NCI-H2227 (cell line): ENCODE measurements around the gene NTNG2.

Experiments
- DNase-seq: peaks from one replicate; lab custom pipeline; 2025; ENCODE audit not compliant: unreplicated experiment; lab: John Stamatoyannopoulos, UW

The NTNG2 gene

DNA sequence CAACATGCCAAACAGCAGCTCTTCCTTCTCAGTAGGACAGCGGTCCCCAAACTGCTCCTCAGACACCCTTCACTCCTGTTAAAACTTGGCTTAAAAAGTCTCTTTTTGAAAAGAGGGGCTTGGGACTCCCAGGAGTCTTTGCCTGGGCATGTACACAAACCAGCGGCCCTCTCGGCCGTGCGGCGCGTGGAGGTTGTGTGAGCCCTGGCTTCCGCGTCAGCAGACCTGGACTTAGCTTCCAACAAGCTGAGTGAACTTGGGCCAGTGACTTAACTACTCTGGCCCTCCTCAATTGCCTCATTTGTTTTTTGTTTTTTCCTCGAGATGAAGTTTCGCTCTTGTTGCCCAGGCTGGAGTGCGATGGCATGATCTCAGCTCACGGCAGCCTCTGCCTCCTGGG is 15.3 kb upstream of the NTNG2 start:
- no peak for DNase-seq

DNA sequence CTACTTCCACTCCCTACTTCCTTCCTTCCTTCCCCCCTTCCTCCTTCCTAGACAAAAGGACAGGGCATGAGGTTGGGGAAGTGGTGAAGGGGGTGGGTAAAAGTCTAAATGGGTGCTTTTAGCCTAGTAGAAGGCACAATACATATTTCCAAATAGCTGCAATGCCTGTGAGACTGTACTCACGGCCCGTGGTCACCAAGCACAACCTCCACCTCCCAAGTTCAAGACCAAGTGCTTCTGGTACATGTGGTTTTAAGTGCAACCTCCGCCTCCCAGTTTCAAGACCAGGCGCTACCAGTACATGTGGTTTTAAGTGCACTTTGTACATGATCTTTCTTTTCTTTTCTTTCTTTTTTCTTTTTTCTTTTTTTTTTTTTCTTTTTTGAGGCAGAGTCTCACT is 14.5 kb upstream of the NTNG2 start:
- DNase-seq: no peak

DNA sequence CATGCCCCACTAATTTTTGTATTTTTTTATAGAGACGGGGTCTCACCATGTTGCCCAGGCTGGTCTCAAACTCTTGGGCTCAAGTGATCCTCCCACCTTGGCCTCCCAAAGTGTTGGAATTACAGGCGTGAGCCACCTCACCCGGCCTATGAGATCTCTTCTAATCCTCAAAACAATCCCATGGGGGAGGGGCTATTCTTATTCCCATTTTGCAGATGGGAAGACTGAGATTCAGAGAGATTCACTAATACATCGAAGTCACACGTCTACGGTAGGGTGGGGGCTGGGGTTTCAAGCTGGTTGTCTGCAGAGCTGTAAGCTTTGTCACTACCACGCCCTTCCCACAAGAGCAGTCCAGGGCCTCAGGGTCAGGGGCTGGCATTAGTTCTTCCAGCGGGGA is 14.0 kb upstream of the NTNG2 start:
- no peak for DNase-seq

DNA sequence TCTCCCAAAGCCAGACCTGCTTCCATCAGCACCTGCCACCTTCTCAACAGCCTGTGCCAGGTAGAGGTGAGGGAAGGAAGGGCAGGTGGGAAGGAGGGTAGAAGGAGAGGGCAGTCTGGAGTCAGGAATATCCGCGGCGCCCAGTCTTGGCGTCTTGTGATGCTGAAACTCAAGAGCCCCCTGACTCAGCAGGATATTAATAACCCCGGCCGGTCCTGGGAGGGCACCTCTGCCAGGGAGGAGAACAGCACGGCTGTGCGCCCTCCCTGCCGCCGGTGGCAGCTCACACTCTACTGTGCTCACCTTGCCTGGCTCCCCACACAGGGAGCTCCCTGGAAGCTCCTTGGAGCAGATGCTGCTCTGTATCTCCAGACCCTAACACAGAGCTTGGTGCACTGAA is 11.6 kb upstream of the NTNG2 start:
- no peak for DNase-seq

DNA sequence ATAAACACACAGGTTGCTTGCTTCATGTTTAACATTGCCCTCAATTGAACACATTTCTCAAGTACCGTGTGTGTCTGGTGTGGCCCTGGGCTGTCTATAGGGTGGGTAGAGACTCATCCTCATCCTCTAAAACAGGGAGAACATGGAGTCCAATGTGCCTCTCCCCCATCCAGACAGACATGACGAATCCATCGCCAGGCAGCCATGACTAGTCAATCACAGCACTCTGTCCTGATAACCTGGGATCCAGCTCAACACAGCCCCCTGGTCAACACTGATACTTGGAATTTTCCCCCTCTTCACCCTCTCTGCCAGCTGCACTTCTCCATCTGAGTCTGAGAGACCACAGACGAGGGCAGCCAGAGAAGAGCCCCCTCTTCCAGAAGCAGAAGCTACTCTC is 10.7 kb upstream of the NTNG2 start:
- DNase-seq: no peak

DNA sequence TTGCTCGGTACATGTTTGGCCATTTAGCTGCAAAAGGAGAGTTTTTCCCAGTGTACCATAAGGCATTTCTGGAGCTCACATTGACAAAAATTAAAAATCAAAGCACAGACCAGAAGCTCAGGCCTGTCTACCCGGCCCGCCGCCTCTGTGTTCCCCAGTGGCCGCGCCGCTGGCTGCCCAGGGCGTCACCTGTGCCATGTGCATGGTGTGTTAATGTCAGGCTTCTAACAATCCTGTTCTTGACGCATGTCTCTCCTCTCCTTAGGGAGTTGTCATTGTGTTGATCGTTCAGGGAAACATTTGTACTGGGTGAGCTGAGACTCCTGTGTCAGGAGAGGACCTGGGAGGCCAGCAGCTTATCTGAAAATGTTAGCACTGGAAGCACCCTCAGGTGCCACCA is 9.6 kb upstream of the NTNG2 start:
- no peak for DNase-seq

DNA sequence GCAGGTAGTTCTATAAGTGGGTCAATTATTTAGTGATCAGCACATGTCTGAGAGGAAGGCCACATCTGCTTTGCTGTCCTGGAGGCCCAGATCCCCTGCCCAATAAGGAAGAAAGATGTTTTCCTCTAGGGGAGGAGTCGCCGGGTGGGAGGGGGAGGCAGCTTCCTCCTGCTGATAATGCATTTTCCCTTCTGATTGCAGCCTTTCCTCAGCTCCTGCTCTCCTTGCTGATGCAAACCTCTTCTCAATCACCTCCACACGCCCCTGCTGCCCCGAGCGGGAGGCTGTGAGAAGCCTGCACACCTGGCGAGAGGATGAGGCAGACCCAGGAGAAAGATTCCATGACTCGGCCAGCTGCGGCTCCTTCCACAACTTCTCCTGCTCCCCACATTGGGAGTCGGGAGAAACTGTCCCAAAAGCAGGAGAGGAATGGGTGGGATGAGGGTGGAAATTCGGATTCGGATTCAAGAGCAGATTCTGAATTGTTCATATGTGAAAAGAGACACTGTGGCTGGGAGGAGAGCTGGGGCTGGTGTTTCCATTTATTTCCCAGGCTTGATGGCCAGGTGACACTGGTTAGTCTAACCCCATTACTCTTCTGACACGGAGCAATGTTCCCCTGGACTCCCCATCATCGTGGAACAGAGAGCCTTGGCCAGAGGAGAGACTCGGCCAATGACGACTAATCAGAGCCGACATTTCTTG is 6.8 kb upstream of the NTNG2 start:
- DNase-seq: peak; percentile 32

DNA sequence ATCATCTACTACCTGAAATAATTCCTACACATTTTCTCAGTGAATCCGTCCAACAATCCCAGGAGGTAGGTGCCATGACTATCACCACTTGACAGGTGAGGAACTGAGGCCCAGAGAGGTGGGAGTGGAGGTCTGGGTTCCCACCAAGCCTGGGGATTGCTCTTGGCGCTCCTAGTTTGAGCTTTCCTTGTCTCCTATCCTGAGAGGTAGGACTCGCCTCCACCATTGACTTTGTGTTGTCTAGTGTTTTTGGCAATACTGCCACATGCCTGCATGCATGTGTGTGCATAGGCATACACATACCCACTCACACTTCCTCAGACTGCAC is 6.3 kb upstream of the NTNG2 start:
- no peak for DNase-seq

DNA sequence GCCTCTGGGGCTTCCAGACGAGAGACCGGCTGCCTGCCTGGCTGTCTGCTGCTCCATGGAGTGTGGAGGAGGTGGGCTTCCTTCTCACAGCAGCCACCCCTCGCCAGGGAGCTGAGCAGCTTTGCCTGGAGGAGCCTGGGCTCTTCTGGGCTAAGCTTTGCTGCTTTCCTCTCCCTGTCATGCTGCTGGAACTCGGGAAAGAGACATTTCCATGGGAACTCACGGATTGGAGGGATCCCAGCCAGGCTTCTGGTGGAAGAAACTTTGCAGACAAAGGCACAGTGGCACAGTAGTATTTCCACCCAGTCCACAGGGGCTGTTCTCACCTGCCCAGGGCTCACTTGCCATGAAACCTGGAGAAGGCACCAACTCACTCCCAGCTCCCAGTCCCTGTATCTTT is 5.6 kb upstream of the NTNG2 start:
- DNase-seq: no peak

DNA sequence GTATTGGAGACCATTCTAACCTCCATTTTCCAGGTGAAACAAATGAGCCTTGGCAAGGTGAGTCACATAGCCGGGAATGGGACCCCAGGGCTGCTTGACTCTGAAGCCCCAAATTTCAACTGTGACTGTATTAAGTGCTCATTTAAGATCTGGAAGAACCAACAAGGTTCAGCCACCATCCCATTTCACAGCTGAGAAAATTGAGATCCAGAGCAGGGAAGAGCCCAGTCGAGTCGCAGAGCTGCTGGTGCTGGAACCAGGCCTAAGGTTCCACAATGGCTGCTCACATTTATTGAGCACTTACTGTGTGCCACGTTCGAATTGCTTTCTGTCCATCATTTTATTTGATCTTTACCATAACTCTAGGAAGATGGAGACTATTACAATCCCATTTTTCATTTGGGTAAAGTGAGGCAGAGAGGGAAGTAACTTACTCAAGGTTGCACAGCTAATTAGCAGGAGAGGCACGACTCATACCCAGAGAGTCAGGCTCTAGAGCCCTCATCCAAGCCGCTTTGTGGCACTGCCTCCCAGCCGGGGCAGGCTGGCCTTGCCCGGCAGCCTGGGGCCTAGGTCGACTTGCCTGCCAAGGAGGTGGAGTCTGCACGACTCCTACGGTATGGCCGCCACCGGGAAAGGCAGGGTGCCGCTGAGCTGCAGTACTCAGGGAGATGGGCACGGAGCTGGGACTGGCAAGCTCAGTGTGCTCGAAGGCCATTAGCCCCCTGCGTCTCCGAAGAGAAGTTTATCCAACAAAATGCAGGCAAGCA is 4.3 kb upstream of the NTNG2 start:
- no peak for DNase-seq

DNA sequence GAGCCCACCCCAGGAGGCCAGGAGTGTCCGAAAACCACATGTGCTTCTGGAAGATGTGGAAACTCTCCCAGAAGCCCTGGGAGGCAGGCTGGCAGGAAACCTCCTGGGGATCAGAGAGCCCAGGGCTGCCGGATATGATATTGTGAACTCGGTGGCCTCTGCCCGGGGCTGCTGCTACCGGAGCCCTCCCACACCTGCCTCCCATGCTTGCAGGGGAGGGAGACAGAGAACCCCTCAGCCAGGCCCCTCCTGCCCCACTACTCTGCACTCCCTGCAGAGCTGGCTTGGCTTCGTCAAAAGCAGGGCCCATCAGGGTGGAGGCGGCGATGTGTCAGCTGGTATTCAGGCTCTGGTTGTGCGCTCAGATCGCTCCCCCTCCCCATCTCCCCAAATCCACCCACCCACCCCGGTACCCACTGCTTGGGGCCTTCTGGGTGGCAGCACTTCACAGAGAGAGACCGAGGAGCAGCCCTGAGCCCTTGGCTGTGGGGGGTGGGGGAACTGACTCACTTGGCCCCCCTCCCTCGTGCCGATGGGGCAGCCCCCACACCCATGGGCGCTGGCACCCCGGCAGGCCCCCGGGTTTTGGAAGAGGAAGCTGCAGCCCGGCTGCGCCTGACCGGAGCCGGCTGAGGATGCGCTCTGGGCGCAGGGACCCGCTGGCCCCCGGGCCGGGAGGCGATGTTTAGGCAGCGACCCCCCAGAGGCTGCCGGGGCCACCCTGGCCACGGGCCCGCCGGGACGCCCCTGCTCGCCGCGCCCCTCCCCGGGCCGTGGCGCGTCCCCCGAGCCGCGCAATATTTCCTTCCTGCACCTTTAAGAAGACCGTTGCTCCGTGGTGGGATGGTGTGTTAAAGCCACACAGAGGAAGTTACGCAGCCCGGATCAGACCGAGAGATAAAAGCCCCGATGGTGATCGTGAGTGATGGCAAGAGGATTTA is 786 bp upstream of the NTNG2 start:
- DNase-seq: peak; percentile 36

DNA sequence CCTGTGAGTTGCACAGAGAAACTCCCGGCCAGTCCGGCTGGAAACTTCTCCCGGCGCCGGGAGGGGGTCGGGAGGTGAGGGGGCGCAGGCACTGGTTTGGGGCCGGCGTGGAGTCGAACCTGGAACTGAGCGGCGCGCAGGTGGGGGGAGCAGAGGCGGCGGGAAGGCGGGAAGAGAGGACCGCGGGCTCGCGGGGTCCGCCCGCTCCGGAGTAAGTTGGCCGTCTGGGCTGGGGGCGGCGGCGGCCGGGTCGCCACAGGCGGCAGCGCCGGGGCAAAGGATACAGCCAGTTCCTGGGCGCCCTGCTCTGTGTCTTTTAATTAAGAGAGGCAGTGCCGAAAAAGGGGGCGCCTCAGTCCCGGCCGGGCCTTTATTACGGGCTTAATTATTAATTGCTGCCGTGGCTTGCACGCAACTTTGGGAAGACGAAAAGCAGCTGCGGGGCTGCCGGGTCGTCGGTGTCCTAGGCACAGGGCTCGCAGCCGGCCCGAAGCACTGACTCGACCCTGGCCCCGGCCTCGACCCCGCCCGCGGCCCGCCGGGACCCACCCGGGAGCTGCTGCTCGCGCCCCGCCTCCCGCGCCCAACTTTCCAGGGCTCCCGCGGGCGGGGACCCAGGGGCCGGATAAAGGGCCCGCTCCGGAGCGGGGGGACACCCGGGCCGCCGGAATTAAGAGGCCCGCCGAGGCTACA is 1.1 kb downstream of the NTNG2 start:
- DNase-seq: no peak

DNA sequence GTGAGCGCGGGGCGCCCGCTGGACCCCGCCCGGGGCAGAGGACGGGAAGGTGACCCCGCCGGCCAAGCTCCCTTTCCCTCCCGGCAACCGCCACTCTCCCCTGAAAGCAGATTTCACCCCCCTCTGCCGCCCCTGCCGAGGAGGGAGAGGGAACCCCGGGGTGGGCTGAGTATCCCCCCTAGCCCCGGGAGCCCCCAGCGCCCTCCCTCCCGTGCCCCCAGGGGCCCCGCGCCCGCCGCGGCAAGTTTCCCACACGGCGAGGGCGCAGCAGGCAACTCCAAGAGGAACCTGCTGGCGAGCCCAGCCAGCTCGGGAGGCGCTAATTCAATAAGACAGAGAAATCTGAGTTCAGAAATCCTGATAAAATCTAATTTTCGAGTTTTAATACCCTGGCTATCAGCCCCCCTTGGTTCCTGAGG is 1.6 kb downstream of the NTNG2 start:
- peak; percentile 12 for DNase-seq

DNA sequence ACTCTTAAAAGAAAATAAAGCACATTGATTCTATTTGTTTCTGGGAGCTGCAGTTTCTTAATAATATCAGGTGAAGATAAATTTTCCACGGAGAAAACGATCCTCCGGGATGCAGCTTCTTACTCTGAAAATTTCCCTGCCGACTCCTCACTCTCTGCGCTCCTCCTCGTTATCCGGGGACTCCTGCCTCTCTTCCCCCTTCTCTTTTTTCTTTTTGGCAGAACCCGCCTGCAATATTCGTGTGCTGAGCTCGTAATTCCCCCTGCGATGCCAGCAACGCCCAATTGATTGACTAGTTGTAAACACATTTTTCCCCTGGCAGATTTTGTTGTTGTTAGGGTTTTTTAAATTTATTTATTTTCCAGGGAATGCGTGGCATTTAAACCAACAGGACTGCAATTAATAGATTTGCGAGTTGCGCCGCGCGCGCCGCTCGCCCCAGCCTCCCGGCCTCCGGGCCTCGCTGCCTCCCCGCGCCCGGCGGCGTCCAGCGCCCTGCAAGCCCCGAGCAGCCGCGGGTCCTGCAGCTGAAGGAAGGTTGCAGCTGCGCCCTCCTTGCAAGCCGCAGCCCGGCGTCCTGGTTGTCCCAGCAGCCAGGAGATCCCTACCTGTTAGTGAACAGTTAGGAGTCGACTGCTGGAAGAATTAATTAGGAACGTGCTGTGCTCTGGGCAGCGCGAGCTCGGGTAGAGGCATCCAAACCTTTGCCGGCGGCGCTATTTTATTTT is 2.2 kb downstream of the NTNG2 start:
- DNase-seq: no peak

DNA sequence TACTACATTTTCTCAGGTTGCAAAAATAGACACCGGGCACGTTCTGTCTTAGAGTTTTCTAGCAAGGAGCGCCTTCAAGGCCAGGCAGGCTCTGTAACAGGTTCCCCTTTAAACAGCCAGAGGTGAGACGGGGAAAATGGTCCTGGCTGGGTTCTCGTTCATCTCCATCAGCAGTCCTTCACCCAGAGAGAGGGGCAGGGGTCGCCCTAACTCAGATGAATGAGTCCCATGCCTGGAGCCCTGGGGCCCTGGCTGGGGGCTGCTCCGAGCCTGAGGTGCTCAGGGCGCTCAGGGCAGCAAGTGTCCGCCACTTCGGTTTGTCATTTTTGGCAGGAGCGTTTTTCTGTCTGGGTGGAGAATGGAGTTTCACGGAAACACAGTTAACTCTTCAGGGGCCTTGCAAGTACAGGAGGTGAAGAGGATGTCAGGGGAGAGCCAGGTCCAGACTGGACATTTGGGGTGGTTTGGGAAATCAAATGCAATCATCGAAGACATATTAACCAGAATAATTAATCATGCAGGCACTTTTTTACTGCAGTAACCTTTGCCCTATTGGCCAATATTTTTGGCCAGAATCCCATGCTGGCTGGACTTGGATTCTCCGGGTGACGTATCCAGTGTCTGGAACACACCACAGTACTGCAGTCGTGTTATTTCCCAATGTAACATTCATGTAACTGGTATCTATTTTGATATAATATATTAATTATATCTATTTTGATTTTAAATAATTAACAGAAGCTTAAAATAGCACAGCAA is 2.9 kb downstream of the NTNG2 start:
- no peak for DNase-seq

DNA sequence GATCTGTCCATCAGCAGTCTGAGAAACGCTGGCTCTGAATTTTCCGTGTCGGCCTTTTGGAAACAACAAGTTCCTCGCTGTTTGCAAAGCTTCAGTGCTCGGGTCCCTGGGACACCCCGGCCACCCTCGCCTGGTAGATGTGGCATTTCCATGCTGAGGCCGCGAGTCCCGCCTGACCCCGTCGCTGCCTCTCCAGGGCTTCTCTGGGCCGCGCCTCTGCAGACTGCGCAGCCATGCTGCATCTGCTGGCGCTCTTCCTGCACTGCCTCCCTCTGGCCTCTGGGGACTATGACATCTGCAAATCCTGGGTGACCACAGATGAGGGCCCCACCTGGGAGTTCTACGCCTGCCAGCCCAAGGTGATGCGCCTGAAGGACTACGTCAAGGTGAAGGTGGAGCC is 4.7 kb downstream of the NTNG2 start:
- no peak for DNase-seq

DNA sequence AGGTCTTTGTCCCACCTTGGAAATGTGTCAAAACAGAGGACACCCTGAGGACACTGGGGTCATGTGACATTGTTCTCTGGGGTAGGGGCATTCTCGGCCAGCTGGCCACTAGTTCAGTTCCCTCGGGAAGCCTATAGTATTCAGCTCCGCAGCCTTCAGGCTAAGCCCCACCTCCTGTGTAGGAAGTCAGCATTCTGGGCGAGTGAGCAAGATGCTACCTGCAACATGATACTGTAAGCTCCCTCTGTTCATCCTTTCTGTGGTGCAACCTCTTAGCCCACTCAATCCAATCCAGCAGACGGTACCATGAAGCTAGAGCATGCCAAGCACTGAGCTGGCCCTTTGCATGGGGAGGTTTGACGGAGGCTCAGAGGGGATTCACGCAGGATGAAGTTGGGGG is 5.3 kb downstream of the NTNG2 start:
- DNase-seq: no peak

DNA sequence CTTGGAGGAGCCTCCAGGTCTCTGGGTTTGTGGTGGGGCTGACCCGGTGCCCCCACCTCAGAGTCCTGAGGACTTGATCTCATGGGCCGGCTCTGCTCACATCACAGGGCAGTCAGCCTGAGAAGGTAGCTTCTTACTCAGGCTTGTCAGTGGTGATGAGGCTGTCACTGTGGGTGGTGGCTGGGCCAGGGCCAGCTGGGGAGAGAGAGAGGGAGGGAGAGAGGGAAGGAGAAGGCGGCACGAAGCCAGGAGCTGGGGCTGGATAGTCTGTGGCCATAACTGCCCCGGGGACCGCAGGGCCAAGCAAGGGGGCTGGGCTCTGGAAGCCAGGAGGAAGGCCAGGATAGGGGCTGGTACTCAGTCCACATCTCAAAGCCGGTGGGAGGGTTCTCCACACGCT is 6.5 kb downstream of the NTNG2 start:
- DNase-seq: no peak

DNA sequence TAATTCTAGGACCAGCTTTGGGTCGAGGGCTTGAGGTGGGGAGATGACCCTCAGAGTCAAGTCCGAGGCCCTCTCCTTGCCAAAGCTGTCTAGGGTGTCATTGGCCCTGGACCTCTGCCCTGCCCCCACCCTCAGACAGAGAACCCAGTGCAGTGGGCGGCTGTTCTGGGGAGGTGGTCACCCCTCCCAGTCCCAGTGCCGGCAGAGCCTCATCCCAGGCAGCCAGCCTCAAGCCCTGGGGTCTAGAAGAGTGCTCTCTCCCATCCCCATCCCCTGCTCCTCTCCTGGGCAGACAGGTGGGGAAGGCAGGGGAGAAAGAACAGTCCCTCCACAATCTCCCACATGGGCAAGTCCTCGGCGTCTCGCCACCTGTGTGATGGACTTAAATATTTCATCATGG is 7.0 kb downstream of the NTNG2 start:
- no peak for DNase-seq
